Hematopoietic multipotent progenitor cell treated with erythropoietin and hydrocortisone succinate and interleukin-3 and kit ligand, for 4 days (in vitro differentiated cells): ENCODE results near the gene ADA.
"Not testable (repeated sequence)": the region's sequence is repeated elsewhere in the genome, so short reads cannot be mapped to it uniquely, and the experiment has no call there.

ENCODE experiments used
- DNase-seq: peaks from one replicate; pipeline ENCODE4 v3.0.0-alpha.2; 2015

The ADA gene

GRCh38 chr20:44651684-44652423 lies at the start of gene ADA:
Gene ADA (minus strand): TSS chr20:44651699. CDS start chr20:44651607, 92 bp downstream.
- DNase-seq: peak; percentile 76

- no peak for DNase-seq
Observed at GRCh38 chr20:44700306-44700705, 48.8 kb upstream of the ADA start.

GRCh38 chr20:44698351-44698750 lies 46.9 kb upstream of the ADA start:
- no peak for DNase-seq

DNA sequence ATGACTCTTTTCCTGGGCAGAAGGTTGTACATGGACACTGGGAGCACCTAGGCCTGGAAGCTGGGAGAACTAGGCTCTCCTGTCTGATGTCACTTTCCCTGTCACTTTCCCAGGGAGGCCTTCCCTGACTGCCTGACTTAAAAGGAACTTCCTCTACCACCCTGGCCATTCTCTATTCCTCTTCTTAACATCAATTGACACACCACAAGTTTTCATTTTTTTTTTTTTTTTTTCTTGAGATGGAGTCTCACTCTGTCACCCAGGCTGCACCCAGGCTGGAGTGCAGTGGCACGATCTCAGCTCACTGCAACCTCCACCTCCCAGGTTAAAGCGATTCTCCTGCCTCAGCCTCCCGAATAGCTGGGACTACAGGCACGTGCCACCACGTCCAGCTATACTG lies 45.5 kb upstream of the ADA start:
- DNase-seq: not testable (repeated sequence)

GRCh38 chr20:44696315-44696714 lies 44.8 kb upstream of the ADA start:
- peak; percentile 36 for DNase-seq

DNA sequence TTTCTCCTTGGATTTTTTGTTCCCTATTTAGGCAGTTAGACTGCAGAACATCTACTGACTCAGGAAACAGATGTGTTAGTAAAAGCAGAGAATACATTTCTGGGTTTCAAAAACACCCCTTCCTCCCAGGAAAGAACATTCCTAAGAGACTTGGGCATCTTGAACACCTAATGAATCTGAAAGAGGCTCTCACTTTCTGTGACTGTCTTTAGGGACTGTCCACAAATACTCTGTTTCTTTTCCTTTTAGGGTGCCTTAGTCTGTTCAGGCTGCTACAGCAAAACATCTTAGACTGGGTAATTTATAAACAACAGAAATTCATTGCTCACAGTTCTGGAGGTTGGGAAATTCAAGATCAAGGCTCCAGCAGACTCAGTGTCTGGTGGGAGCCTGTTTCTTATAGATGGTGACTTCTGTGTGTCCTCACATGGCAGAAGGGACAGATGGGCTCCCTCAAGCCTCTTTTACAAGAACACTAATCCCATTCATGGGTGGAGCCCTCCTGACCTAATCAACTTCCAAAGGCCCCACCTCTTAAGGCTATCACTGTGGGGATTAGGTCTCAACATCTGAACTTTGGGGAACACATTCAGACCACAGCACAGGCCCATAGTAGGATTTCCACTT lies 44.3 kb upstream of the ADA start:
- no peak for DNase-seq

- DNase-seq: no peak
Observed at GRCh38 chr20:44695295-44695673, 43.8 kb upstream of the ADA start.

- no peak for DNase-seq
Observed at GRCh38 chr20:44694159-44694558, 42.7 kb upstream of the ADA start.

DNA sequence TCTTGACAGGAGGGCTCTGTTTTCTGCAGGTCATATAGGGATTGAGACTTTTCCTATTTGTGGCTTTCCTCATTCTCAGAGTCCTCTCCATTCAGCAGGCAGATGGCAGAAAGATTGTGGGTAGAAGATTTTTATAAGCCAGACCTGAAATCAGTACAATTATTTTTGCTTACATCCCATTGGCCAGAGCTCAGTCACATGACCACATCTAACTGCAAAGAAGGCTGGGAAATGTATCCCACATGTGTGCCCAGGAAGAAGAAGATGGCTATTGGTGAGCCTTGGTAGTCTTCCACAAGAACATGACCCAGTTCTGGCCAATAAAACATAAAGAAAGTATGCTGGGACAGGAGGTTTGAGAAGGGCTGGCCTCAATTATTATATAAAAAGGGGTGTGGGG lies 42.1 kb upstream of the ADA start:
- no peak for DNase-seq

GRCh38 chr20:44692932-44693480 lies 41.5 kb upstream of the ADA start:
- DNase-seq: no peak

DNA sequence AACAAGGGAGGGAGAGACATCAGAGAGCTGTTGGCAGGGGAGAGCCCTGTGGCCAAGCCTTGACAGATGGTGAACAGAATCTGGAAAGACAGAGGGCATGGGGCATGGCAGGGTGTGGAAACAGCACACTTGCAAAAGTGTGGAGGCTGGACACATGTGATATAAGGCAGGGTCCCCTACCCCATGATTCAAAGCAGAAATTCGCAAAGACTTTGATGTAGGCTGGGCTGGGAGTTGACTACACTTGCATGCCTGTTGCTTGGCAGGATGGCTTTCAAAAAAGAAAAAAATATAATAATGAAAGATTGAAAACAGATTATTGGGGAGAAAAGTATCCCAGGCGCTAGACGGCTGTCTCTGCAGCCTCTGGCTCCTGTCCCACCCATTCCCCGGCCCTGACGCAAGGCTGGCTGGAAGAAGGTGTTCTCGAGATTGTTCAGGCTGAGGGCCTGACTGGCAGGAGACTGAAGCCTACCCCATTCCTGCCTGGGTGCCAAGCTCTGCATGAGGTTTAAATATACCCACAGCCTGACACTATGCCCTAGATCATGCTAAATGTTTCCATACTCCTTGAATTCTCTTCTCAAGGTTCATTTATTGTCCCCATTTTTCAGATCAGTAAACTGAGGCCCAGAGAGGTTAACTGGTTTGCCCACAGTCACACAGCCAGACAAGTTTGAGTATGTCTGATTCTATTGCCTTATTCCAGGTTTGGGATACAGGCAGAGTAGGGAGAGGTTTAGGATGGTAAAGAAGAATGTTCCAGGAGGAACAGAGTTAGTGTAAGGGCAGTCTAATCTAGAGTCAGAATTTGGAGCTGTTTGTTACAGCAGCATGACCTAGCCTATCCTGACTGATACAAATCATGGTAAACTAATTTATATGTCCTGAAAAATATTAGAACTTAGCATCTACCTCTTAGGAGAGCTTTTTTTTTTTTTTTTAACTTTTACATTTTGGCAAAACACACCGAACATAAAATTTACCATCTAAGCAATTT lies 40.2 kb upstream of the ADA start:
- no peak for DNase-seq

GRCh38 chr20:44690781-44691423 lies 39.4 kb upstream of the ADA start:
- DNase-seq: no peak

GRCh38 chr20:44689809-44690208 lies 38.3 kb upstream of the ADA start:
- DNase-seq: no peak

GRCh38 chr20:44688053-44688625 lies 36.6 kb upstream of the ADA start:
- no peak for DNase-seq

GRCh38 chr20:44686934-44687333 lies 35.4 kb upstream of the ADA start:
- no peak for DNase-seq

DNA sequence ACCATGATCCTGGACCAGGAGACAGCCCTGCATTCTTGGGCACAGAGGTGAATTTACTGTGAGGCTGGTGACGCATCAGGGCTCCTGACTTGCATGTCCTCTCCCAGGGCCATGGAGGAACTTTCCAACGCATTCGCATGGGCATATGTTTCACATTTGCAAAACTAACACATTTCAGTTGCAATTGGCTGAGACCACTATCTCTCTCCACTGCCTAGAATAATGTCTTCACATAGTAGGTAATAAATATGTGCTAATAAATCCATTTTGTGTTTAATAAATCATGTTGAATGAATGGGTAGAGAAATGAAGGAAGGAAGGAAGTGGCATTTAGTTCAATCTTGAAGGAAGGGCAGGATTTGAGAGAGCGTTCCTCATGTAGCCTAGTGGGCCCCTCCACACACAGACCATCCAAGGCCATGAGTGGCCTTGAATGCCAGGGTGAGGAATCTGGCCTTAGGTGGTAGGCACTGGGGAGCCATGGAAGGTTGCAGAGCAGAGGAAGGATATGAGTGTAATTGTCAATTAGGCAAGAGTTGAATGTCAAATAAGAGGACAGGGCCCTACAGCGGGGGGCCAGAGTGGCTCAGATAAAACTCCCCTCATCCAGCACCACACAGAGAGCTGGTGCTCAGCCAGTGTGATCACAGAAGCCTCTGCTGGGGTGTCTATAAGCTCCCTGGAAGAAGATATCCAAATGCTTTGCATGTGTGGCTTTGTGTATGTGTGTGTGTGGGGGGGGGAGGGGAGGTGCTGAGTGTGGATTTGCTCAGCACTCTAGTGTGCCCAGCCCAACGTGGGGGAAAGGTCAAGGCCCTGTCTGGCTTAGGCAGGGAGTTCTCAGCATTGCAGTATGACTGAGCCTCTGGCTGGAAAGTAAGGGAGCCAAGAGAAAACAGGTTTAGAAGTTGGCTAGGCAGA lies 32.8 kb upstream of the ADA start:
- no peak for DNase-seq

DNA sequence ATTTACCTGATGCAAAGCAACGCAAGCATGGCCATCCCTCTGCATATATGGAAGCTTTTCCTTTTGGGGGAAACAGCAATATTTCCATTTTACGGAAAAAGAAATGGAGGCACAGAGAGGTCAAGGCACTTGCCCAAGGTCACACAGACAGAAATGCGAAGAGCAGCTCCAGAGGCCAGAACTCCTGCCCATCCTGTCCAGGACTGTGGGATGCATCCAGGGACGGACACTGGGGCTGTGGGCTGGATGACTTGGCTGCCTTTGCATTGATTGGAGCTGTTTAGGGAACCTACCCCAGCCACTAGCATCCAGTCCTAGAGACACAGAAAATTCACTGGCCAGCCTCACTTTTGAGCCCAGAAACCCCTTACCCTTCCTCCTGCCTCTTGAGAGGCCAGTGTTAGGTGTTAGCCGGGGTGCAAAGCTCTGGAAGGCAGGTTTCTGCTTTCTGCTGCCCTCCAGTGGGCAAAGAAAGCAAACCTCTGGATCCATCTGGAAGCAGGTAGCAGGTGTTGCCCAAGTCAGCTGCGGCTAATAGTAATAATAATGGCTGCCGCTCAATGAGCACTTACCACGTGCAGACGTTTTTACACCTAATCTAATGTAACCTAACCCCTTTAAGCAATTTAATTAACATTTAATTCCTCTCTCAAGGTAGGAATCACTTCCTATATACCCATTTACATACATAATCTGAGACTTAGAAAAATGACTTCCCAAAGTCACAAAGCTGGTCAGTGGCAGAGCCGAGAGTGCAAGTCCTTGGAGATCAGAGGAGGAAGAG lies 32.0 kb upstream of the ADA start:
- peak; percentile 73 for DNase-seq

GRCh38 chr20:44681796-44682566 lies 30.5 kb upstream of the ADA start:
- no peak for DNase-seq

DNA sequence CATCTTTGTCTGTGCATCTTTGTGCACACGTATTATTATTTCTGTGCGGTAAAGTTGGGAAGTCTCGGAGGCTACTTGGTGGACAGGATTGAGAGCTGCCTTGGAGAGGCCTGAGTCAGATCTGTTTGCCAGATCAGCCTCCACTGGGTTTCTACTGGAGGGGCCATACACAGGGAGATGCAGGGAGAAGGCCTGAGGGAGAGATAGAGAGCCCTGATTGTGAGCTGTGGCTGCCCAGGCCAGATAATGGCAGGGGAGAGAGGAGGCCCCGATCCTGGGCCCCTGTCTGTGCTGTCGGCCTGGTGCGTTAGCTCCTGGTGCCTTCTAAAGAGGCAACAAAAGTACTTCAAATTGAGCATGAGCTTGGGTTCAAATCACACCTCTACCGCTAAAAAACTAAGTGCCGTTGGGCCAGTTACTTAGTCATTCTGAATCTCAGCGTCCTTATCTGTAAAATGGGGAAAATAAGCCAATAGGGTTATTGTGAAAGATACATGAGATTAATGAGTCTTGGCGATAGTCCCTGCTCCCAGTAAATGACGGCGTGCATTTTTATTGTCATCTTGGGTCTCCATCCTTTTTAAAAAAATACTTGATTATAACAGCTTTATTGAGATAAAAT lies 27.6 kb upstream of the ADA start:
- DNase-seq: no peak
